HL-60 (cell line): ENCODE data around the gene CEACAM5.
A peak's percentile ranks its signal among the peaks of the same experiment; 100 is the strongest.

Experiments
- DNase-seq, 2 experiments: peaks; one replicate each; pipeline ENCODE4 v3.0.0-alpha.2; 2010 to 2020; ENCODE audit warnings: low read depth in 1 of 2, low spot score in 1 of 2
- H3K27ac ChIP-seq: fragments of 250-450 bp; sonication (Bioruptor Pico); replicated peaks from 2 replicates; pipeline ENCODE4 v1.5.1; 2020; ENCODE audit warnings: mild to moderate bottlenecking, moderate library complexity
- H3K27me3 ChIP-seq: fragments of 250-450 bp; sonication (Bioruptor Pico); 2 replicates; pipeline ENCODE4 v1.5.1; 2021; ENCODE audit warnings: mild to moderate bottlenecking, moderate library complexity; ENCODE audit not compliant: insufficient read depth, poor library complexity, severe bottlenecking
- H3K4me3 ChIP-seq: replicated peaks from 2 replicates; pipeline ENCODE4 v1.5.1; 2011; ENCODE audit warnings: mild to moderate bottlenecking, control low read depth, low read length; ENCODE audit not compliant: insufficient read depth
- CTCF ChIP-seq: IDR thresholded peaks from one replicate; pipeline ENCODE4 v1.5.1; 2011; ENCODE audit warnings: low read length, control low read depth, inconsistent platforms; ENCODE audit not compliant: insufficient read depth
- GABPA ChIP-seq: IDR thresholded peaks from 2 replicates; pipeline ENCODE4 v1.6.1; 2012; ENCODE audit warnings: low read depth
- POLR2AphosphoS5 ChIP-seq: IDR thresholded peaks from 2 replicates; pipeline ENCODE4 v1.6.1; 2012; ENCODE audit warnings: low read depth
- REST ChIP-seq: IDR thresholded peaks from 2 replicates; pipeline ENCODE4 v1.6.1; 2012; ENCODE audit warnings: low read depth; ENCODE audit not compliant: insufficient replicate concordance
- SPI1 ChIP-seq: IDR thresholded peaks from 2 replicates; pipeline ENCODE4 v1.6.1; 2012; ENCODE audit warnings: low read depth, mild to moderate bottlenecking, borderline replicate concordance

CEACAM5 gene

GRCh38 chr19:41740415-41741243 lies 32.2 kb downstream of the CEACAM5 start:
- Histone ChIP-seq H3K27me3 (no peaks in the 10 kb centered on the region), H3K27ac (no peak overlapping the region), H3K4me3 (no peak overlapping the region)
- no peak for DNase-seq
- TF ChIP-seq SPI1 (no peak), POLR2AphosphoS5 (no peak), CTCF (no peak), GABPA (no peak), REST (no peak)

GRCh38 chr19:41741244-41741554 lies 32.8 kb downstream of the CEACAM5 start:
- H3K4me3 ChIP-seq: no peak overlapping the region
- DNase-seq: no peak
- H3K27ac ChIP-seq: no peak overlapping the region
- no peaks in the 10 kb centered on the region for H3K27me3 ChIP-seq
- TF ChIP-seq CTCF: no peak
- no peak for TF ChIP-seq POLR2AphosphoS5
- no peak for TF ChIP-seq GABPA
- TF ChIP-seq SPI1: no peak
- TF ChIP-seq REST: no peak

- peak; percentile 28 to 88 for DNase-seq
- Histone ChIP-seq H3K4me3 (no peak overlapping the region), H3K27me3 (no peaks in the 10 kb centered on the region), H3K27ac (peak overlapping the region; percentile 81)
- TF ChIP-seq SPI1: peak; percentile 97
- TF ChIP-seq CTCF: no peak
- no peak for TF ChIP-seq REST
- no peak for TF ChIP-seq POLR2AphosphoS5
Observed at GRCh38 chr19:41744850-41745249, 36.4 kb downstream of the CEACAM5 start.
